ENCODE results near the gene DPP9. TPM values are rescaled to one million over a fixed set of nuclear protein-coding genes. Genes with fewer than 3 reads are reported as not detected.

Gene DPP9
- total and polyA plus RNA-seq, 2 of the 8 experiments (the other 6 are each of a cell fraction or from before 2014, with no cell fraction given) = 11.6 to 40.7 TPM

GRCh38 chr19:4717966-4718701 is 5.5 kb downstream of the DPP9 start:
- H3K4me1 ChIP-seq (replicated peaks in 1 of 4; ENCODE audit: control insufficient read depth in 3 of 4, insufficient read depth in 4 of 4, low read length in 3 of 4) = peaks cover 0 to 5% (median 4%) of the 10 kb centered on the region in 4 experiments; a peak in 4 of 7 replicates
- H3K79me1 ChIP-seq (ENCODE audit: low read depth, low read length) = peaks cover 14% of the 10 kb centered on the region; the same call in 1 of the 2 replicates
- peaks cover 5 to 26% of the 10 kb centered on the region in 2 experiments for H4K20me1 ChIP-seq (replicated peaks in 1 of 2; ENCODE audit: control insufficient read depth in 1 of 2, insufficient read depth in 2 of 2, low read length in 2 of 2)
- H2BK15ac ChIP-seq (ENCODE audit: low read length) = no peak overlapping the region
- no peak overlapping the region for H3K9ac ChIP-seq (replicated peaks in 1 of 4; ENCODE audit: extremely low read depth in 1 of 4, low read depth in 3 of 4, low read length in 3 of 4)
- no peak for FAIRE-seq
- no peak overlapping the region for H4K8ac ChIP-seq (ENCODE audit: extremely low read depth, insufficient read depth, low read length)
- WGBS, 2 experiments (ENCODE audit: extremely low coverage in 1 of 2, insufficient coverage in 1 of 2, insufficient read length in 1 of 2, insufficient replicate concordance in 2 of 2, low coverage in 1 of 2, low lambda C conversion rate in 2 of 2, missing lambda C conversion rate in 1 of 2) = 93% methylated on average over 15 of the region's 15 CpGs; no CpG with 5 or more reads in 1 of the 2 experiments
- no peak overlapping the region for H3K23ac ChIP-seq (ENCODE audit: insufficient read length)
- H3K56ac ChIP-seq (replicated peaks; ENCODE audit: insufficient read length, low read depth, low read length) = no peak overlapping the region
- no peak overlapping the region for H3K14ac ChIP-seq (ENCODE audit: insufficient read length)
- no peak overlapping the region for H2AFZ ChIP-seq (ENCODE audit: low read length)
- ChIA-PET POLR2A (ENCODE audit: partially characterized antibody) (interaction anchor here (0.6 to 1.2 kb wide), 2 partner anchors 11 to 57 kb away, joined by 3 read pairs; no protein-coding TSS in a partner anchor), CTCF (ENCODE audit: partially characterized antibody) (interaction anchor here (0.8 to 1.2 kb wide), 4 partner anchors 14 to 147 kb away, joined by 3 to 5 read pairs (median 4); no protein-coding TSS in a partner anchor)
- H3K23me2 ChIP-seq (ENCODE audit: low read depth, low read length) = peaks cover 7% of the 10 kb centered on the region
- H2AK5ac ChIP-seq (ENCODE audit: low read depth, low read length) = no peak overlapping the region
- H2BK120ac ChIP-seq (replicated peaks; ENCODE audit: low read depth, low read length) = no peak overlapping the region
- H3K27me3 ChIP-seq (replicated peaks in 1 of 4; ENCODE audit: control insufficient read depth in 3 of 4, extremely low read depth in 1 of 4, insufficient read depth in 3 of 4, low read length in 3 of 4) = no peaks in the 10 kb centered on the region
- no peak for DNase-seq (ENCODE audit: low read depth in 1 of 2, low spot score in 2 of 2)
- H3K4me3 ChIP-seq (ENCODE audit: extremely low read depth in 1 of 4, insufficient read depth in 2 of 4, low read depth in 3 of 4, low read length in 4 of 4) = no peak overlapping the region
- no peak overlapping the region for H3K4ac ChIP-seq (replicated peaks; ENCODE audit: insufficient read length, low read depth, low read length)
- H3K27ac ChIP-seq (ENCODE audit: low read depth, low read length) = no peak overlapping the region
- no peak overlapping the region for H3K18ac ChIP-seq (ENCODE audit: extremely low read depth, low read length)
- H2BK20ac ChIP-seq (ENCODE audit: low read length) = no peak overlapping the region
- H3K36me3 ChIP-seq (ENCODE audit: control insufficient read depth in 2 of 4, insufficient read depth in 4 of 4, low read length in 3 of 4) = peaks cover 9 to 27% (median 25%) of the 10 kb centered on the region in 4 experiments; a peak in 5 of 8 replicates
- no peak overlapping the region for H4K5ac ChIP-seq (ENCODE audit: insufficient read length, low read depth, low read length)
- no peak overlapping the region for H4K91ac ChIP-seq (replicated peaks; ENCODE audit: insufficient read length, low read length)
- H3K79me2 ChIP-seq (ENCODE audit: control insufficient read depth in 1 of 2, insufficient read depth in 2 of 2, low read length in 2 of 2) = peaks cover 7 to 21% of the 10 kb centered on the region in 2 experiments; a peak in 3 of 4 replicates
- H2BK5ac ChIP-seq (ENCODE audit: low read depth, low read length) = no peak overlapping the region
- H3K9me3 ChIP-seq (ENCODE audit: insufficient read depth in 2 of 2, low read depth in 1 of 2, low read length in 1 of 2) = no peaks in the 10 kb centered on the region
- H3K4me2 ChIP-seq (ENCODE audit: insufficient read depth in 1 of 2, low read depth in 2 of 2, low read length in 2 of 2) = no peak overlapping the region
- no peak overlapping the region for H2BK12ac ChIP-seq (ENCODE audit: low read depth, low read length)
- no peak for TF ChIP-seq POU5F1 (IDR thresholded peaks at IDR 0.05; ENCODE audit: low read depth, low read length)
- no peak for TF ChIP-seq ZNF274 (IDR thresholded peaks at IDR 0.05; ENCODE audit: borderline replicate concordance, extremely low read depth, low read length)
- no peak for TF ChIP-seq MAFK (IDR thresholded peaks at IDR 0.05; ENCODE audit: low read depth, low read length)
- no peak for TF ChIP-seq E2F6 (IDR thresholded peaks at IDR 0.05)
- no peak for TF ChIP-seq RAD21 (IDR thresholded peaks at IDR 0.05 in 1 of 2, conservative IDR thresholded peaks at IDR 0.05 in 1 of 2; ENCODE audit: low read depth in 2 of 2, low read length in 2 of 2)
- TF ChIP-seq RXRA (IDR thresholded peaks at IDR 0.05; ENCODE audit: insufficient read depth, low read depth, low read length) = no peak
- TF ChIP-seq RBBP5 (IDR thresholded peaks at IDR 0.05; ENCODE audit: borderline replicate concordance, low read depth, low read length) = no peak
- TF ChIP-seq ATF2 (IDR thresholded peaks at IDR 0.05; ENCODE audit: low read length) = no peak
